Rectal smooth muscle tissue (tissue), 1 donor: ENCODE data around the gene HES5.

ENCODE experiments used
- H3K27ac ChIP-seq: one replicate; pipeline ENCODE4 v1.7.0; 2013; ENCODE audit warnings: low read depth, low read length, inconsistent platforms
- H3K27me3 ChIP-seq: one replicate; pipeline ENCODE4 v1.7.0; 2013; ENCODE audit warnings: low read length; ENCODE audit not compliant: control insufficient read depth, insufficient read depth
- H3K36me3 ChIP-seq: one replicate; pipeline ENCODE4 v1.7.0; 2013; ENCODE audit warnings: low read length; ENCODE audit not compliant: control insufficient read depth, insufficient read depth
- H3K4me1 ChIP-seq: one replicate; pipeline ENCODE4 v1.7.0; 2013; ENCODE audit warnings: low read length; ENCODE audit not compliant: control insufficient read depth, insufficient read depth
- H3K4me3 ChIP-seq: one replicate; pipeline ENCODE4 v1.7.0; 2013; ENCODE audit warnings: low read length
- H3K9ac ChIP-seq: one replicate; pipeline ENCODE4 v1.7.0; 2013; ENCODE audit warnings: low read length

The HES5 gene

GRCh38 chr1:2566101-2567045, 36.3 kb upstream of the HES5 start:
- Histone ChIP-seq H3K27ac (no peak overlapping the region), H3K27me3 (no peaks in the 10 kb centered on the region), H3K9ac (no peak overlapping the region), H3K4me3 (no peak overlapping the region), H3K4me1 (no peaks in the 10 kb centered on the region), H3K36me3 (peaks cover 7% of the 10 kb centered on the region)

- Histone ChIP-seq H3K9ac (no peak overlapping the region), H3K4me3 (no peak overlapping the region), H3K36me3 (peaks cover 10% of the 10 kb centered on the region), H3K4me1 (no peaks in the 10 kb centered on the region), H3K27me3 (no peaks in the 10 kb centered on the region), H3K27ac (no peak overlapping the region)
These were observed 34.8 kb upstream of the HES5 start for GRCh38 chr1:2564815-2565374.

- H3K27ac ChIP-seq = no peak overlapping the region
- no peak overlapping the region for H3K9ac ChIP-seq
- no peak overlapping the region for H3K4me3 ChIP-seq
- peaks cover 14% of the 10 kb centered on the region for H3K36me3 ChIP-seq
- H3K27me3 ChIP-seq = no peaks in the 10 kb centered on the region
- no peaks in the 10 kb centered on the region for H3K4me1 ChIP-seq
These were observed 34.1 kb upstream of the HES5 start for GRCh38 chr1:2564006-2564814.

- Histone ChIP-seq H3K36me3 (peaks cover 19% of the 10 kb centered on the region), H3K4me1 (no peaks in the 10 kb centered on the region)
These were observed 33.1 kb upstream of the HES5 start for GRCh38 chr1:2563205-2563604.

GRCh38 chr1:2561898-2562895, 32.1 kb upstream of the HES5 start:
- Histone ChIP-seq H3K9ac (no peak overlapping the region), H3K27me3 (no peaks in the 10 kb centered on the region), H3K4me3 (no peak overlapping the region), H3K36me3 (peaks cover 19% of the 10 kb centered on the region), H3K27ac (no peak overlapping the region), H3K4me1 (peaks cover 3% of the 10 kb centered on the region)

More at GRCh38 chr1:2563205-2563604, 33.1 kb upstream of the HES5 start:
- no peak overlapping the region for H3K9ac ChIP-seq
- no peak overlapping the region for H3K27ac ChIP-seq
- no peaks in the 10 kb centered on the region for H3K27me3 ChIP-seq
- no peak overlapping the region for H3K4me3 ChIP-seq

GRCh38 chr1:2561446-2561845, 31.4 kb upstream of the HES5 start:
- no peak overlapping the region for H3K27ac ChIP-seq
- peaks cover 19% of the 10 kb centered on the region for H3K36me3 ChIP-seq
- no peak overlapping the region for H3K4me3 ChIP-seq

GRCh38 chr1:2560299-2561073, 30.4 kb upstream of the HES5 start:
- Histone ChIP-seq H3K4me1 (peaks cover 6% of the 10 kb centered on the region), H3K9ac (no peak overlapping the region), H3K27ac (no peak overlapping the region), H3K36me3 (peaks cover 19% of the 10 kb centered on the region), H3K4me3 (no peak overlapping the region), H3K27me3 (no peaks in the 10 kb centered on the region)

More at GRCh38 chr1:2561446-2561845, 31.4 kb upstream of the HES5 start:
- H3K9ac ChIP-seq = no peak overlapping the region
- peaks cover 3% of the 10 kb centered on the region for H3K4me1 ChIP-seq
- no peaks in the 10 kb centered on the region for H3K27me3 ChIP-seq

- H3K4me3 ChIP-seq = no peak overlapping the region
- H3K4me1 ChIP-seq = peaks cover 6% of the 10 kb centered on the region
- H3K27ac ChIP-seq = no peak overlapping the region
- H3K9ac ChIP-seq = no peak overlapping the region
- H3K36me3 ChIP-seq = peaks cover 19% of the 10 kb centered on the region
- no peaks in the 10 kb centered on the region for H3K27me3 ChIP-seq
These were observed 29.6 kb upstream of the HES5 start for GRCh38 chr1:2559509-2560298.

GRCh38 chr1:2558861-2559260, 28.8 kb upstream of the HES5 start:
- H3K4me1 ChIP-seq = peaks cover 6% of the 10 kb centered on the region
- peaks cover 19% of the 10 kb centered on the region for H3K36me3 ChIP-seq
- no peaks in the 10 kb centered on the region for H3K27me3 ChIP-seq
- H3K27ac ChIP-seq = no peak overlapping the region
- no peak overlapping the region for H3K9ac ChIP-seq
- no peak overlapping the region for H3K4me3 ChIP-seq

- peaks cover 6% of the 10 kb centered on the region for H3K4me1 ChIP-seq
- H3K27me3 ChIP-seq = no peaks in the 10 kb centered on the region
- no peak overlapping the region for H3K27ac ChIP-seq
- peak overlapping the region; percentile 78 for H3K4me3 ChIP-seq
- H3K9ac ChIP-seq = no peak overlapping the region
- H3K36me3 ChIP-seq = peaks cover 19% of the 10 kb centered on the region
These were observed 28.4 kb upstream of the HES5 start for GRCh38 chr1:2558420-2558819.
